HG03469 (cell line): ENCODE data around the gene GNAO1.

ENCODE experiments used
- ATAC-seq: cut with Tn5 transposase; IDR thresholded peaks from one replicate; pipeline ENCODE4 v1.9.1; 2021; ENCODE audit warnings: mild to moderate bottlenecking, moderate library complexity, moderate number of reproducible peaks; ENCODE audit not compliant: unreplicated experiment

The GNAO1 gene

DNA sequence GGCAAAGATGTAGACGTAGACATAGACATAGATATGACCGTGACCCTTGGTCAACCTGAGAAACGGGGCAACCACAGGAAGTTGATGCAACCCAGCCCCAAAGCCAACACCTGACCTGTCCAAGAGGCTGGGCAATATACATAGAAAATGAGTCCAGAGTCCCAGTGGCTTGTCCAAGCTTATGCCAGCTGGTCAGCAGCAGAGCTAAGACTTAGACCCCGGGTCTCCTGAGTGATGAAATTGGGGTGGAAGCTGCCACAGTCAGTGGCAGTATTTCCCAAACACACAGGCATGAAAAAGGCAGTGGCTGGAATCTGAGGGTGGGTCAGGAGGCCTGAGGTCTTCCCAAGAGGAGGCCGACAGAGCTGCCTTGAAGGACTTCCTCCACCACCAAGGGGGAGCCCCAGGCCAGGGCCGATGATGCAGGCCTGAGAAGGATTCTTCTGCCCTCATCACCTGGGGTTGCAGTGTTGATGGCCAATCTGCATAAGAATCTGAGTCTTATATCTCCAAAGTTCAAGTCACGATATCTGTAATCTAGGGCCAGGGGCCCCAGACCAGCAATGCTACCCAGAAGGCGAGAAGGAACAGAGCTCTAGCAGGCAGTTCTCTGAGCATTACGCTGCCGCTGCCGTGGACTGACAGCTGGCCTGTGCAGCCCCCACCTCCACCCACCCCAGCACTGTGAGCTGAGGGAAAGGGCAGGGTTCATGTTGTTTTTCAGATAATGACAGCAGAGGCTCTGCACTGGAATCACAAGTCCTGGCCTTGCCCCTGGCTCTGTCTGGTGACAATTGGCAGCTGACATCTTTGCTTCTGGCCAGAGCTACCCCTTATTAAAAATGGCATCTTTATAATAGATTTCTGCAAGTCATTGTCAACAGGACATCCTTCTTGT lies 72.7 kb downstream of the GNAO1 start:
- no peak for ATAC-seq

DNA sequence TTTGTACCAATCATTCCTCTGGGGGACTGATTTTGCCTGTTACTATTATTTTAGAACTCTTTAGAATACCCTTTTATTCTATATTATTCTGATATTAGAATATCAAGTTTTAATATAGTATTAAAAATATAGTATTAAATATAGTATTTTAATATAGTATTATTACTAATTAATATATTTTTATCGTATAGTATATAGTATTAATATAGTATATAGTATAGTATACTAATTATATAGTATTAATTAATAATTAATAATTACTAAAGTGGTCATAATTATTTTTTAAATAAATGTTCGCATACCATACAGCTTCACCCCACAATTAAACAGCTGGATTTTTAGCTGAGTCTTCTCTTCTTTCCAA lies 73.3 kb downstream of the GNAO1 start:
- ATAC-seq = no peak

DNA sequence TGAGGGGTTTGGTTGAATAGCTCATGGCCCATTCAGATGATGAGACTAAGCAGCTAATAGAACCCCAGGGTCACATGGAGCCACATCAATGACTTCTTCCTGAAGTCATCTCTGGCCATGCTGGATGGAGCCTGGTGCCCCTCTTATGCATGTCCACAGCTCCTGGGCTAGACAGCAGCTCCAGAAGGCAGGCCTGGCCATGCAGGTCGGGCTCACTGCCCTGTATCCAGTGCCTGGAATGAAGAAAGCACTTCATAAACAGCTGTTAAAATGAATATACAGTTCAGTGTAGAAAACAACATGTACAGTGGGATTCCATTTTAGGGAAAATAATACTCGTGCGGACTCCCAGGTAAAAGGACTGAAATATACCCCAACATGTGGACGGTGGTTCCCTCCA lies 73.9 kb downstream of the GNAO1 start:
- no peak for ATAC-seq

DNA sequence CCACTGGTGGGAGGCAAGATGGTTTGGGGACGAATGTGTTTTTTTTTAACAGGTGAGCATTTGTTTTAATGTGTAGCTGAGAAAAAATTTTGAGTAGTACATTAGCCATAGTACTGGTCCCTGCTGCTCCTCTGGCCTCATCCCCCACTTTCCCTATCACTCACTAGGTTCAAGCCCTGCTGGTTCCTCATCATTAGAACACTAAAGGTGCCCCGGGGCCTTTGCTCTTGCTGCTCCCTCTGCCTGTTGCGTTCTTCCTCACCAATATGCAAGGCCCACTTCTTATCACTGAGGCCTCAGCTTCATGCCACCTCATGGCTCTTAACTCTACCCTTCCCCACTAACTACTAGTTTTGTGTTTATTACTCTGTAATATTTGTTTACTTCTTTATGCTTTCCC lies 74.5 kb downstream of the GNAO1 start:
- no peak for ATAC-seq

DNA sequence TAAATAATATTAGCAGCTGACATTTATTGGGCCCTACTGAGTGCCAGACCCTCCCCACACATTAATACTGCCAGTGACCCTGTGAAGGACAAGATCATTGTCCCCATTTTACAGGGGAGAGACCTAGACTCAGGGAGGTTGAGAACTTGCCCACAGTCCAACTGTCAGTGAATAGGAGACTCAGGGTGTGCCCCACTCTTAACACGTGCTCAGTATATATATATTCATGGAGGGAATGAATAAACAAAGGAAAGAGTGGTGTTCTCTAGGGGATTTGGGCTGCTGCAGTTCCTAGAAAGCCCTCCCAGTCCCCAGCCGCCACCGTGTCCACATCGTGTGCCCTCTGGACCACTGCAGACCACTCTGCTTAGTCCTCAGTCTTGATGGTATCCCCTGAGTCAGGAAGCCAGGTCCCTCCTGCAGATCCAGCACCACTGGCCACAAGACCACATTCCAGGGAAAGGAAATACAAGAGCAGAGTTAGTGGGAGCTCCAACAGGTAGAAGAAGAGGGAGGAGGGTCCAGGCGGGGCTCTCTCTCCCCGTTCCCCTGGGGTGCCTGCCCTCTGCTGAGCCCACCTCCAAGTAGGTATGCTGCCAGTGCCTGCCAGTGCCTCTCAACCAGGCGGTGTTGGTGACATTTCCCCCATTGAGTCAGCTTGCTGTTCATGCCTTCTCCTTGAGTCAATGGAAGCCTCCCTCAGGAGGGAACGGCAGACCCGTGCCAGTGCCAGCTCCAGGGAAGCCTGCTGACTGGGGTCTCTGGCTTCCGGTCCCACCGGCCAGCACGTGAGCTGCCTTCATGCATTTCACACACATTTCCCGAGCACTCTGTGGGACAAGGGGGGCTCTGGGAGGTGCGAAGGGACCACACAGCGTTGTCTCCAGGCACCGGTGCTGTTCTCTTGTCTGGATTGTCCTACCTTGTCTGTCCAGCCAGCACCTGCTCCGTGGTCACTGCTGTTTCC lies 75.6 kb downstream of the GNAO1 start:
- no peak for ATAC-seq

DNA sequence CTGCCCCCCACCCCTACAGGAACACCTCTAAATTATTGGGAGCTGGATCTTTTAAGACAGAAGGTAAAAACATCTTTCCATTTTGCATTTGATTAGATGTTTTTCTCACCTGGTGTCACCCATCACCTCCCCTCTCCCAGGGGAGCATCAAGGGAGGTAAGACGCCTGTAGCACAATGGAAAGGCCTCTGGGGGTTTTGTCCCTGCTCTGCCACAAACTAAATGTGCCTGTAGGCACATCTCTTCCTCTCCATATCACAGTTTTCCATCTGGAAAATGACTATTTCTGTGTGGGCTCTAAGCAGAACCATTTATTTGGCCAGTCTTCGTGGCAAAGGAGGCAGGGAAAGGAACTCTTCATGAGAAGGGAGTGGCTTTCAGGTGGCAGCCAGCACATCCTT lies 76.6 kb downstream of the GNAO1 start:
- ATAC-seq = no peak

DNA sequence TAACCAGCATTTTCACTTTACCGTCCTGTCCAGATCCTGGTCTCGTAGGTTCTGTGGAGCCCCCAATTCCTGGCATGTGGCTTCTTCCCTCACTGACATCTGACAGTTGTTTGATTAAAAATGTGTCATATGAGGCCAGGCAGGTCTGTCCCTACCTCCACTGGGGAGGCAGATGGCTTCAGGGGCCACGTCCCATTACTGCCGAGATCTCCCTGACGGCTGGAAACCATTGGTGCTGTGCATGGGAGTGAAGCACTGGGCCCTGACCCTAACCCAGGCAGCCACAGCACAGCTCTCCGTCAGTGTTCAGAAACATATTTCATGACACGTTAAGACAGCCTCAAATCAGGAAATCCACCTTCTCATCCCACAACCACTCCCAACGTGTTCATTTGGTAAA lies 77.5 kb downstream of the GNAO1 start:
- no peak for ATAC-seq

DNA sequence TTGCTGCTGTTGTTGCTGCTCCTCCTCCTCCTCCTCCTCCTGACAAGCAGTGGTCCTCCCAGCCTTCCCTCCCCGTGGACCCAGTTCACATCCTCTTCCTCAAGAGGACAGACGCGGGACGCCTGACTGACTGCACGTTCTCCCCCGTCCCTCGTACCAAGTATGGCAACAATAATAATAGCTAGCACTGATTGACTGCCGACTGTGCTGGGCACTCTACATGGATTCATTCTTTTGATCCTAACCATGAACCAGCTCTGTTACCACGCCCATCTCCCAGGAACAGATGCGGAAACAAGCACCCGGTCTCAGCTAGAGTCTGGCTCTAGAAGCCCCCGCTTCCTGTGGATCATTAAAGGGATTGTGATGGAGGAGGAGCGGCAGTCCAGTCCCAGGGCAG lies 78.0 kb downstream of the GNAO1 start:
- ATAC-seq = no peak

DNA sequence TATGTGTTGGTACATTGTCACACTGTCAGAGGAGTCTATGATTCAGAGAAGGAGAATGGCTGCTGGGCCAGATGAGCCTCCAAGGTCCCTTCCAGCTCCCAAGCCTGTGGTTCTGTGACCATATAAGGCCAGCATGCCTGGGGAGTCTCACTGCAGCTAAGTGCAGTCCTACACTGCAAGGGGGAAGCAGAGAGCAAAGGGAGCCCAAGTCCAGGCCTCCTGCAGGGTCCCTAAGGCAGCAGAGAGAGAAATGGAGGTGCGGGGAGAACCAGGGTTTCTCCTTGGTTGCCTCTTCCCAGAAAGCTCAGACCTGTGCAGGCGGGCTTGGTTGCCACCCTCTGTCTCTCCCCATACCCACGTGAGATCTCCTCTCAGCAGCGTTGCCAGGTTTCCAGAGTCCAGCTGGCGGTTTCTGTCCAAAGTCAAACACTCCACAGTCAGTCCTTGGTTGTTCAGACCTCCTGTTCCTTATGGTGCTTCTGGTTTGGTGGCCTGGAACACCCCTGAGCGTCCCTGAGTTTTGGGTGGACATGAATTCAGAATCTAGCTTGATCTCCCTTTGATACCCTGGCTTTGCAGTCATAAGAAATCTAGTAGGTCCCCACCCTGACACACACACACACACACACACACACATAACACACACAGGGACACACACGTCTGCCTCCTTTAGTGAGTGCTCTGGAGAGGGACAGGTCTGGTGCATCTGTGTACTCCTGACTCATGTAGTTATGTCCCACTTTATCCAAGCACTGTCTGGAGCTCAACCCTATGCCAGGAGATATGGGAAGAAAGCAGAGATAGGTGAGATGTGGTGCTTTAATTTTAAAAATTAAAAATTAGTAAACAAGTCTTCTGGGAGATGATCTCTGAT lies 78.8 kb downstream of the GNAO1 start:
- ATAC-seq = no peak

DNA sequence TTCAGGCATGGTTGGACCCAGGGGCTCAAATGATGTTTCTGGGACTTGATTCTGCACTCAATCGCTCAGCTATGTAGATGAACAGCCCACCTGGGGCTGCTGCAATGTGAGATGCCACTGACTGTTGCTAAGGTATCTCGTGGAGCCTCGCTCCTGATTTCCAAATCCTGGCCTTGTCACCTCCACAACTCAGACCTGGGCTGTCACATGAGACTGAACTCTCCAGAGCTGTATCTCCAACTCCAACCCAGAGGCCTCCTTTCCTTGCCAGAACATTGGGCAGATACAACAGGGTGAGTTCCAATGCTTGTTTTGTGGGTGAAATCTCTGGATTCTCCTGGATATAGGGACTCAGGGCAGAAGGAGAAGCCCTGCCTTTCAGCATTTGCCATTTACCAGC lies 79.5 kb downstream of the GNAO1 start:
- ATAC-seq = no peak

DNA sequence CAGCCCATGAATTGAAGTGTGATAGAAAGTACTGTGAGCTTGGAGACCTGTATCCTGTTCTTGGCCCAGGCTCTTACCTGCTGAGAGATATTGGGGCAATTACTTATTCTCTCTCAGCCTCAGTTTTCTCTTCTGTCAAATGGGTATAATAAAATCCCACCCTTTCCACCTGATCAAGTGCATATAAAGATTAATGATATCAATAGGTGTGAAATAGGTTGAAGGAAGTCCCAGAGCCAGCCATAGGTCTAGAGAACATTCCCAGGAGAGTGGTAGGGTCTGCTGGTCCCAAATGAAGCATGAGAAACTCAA lies 81.2 kb downstream of the GNAO1 start:
- ATAC-seq = no peak

DNA sequence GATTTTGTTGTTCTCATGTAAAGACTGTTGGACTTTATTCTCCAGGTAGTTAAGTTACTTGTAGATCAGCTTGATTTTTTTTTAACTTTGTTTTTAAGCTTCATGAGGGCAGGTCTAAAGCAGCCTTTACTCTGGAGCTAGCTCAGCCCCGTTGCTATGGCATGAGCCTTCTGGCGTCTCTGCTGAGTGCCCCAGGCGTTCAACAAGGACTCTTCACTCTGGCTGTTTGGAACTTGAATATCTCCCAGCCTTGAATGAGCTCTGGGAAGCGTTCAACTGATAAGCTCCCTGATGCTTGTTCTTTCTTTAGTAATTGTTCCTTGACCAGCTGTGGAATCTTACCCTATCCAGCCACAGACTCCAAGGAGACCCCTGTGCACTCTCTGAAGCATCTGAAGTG lies 82.3 kb downstream of the GNAO1 start:
- ATAC-seq = no peak

DNA sequence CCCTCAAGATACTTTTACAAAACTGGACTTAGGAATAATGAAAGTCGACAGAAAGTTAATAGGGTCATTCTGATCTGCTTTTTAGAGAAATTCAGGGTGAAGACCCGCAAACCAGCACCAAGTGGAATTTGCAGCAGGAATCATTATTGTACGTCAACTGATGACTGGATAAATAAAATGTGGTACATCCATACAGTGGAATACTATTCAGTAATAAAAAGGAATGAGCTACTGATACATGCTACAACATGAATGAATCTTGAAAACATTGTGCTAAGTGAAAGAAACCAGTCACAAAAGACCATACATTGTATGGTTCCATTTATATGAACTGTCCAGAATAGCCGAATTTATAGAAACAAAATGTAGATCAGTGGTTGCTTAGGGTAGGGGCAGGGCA lies 83.1 kb downstream of the GNAO1 start:
- no peak for ATAC-seq

DNA sequence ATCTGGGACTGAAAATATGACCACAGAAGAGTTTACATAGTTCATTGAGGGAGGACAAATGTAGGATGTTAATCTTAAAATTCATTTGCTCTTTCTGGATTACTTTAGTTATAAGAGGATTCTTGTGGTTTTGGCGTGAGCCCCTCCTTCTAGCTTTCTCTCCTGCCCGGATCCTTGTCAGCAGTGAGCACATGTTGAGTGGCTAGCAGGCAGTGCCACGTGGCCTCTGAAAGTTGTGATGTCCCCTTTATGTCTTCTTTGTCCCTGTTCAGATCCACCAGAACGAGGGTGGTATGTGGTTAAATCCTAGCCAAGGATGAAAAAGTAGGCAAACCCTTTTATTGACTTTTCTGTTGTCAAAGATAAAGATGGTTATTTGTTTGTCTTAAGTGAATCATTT lies 83.8 kb downstream of the GNAO1 start:
- ATAC-seq = no peak

DNA sequence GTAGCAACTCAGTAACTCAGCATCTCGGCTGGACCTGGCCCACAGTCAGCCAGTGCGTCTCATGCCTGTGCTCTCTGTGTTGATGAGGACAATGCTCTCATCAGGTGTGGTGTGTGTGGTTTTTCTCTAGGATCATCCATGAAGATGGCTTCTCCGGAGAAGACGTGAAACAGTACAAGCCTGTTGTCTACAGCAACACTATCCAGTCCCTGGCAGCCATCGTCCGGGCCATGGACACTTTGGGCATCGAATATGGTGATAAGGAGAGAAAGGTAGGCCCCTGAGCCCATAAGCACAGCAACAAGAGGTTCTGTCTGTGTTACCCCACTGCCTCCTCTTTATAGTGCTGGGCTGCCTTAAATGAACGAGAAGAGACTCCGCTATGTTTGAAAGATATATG lies 84.5 kb downstream of the GNAO1 start:
- ATAC-seq = no peak

DNA sequence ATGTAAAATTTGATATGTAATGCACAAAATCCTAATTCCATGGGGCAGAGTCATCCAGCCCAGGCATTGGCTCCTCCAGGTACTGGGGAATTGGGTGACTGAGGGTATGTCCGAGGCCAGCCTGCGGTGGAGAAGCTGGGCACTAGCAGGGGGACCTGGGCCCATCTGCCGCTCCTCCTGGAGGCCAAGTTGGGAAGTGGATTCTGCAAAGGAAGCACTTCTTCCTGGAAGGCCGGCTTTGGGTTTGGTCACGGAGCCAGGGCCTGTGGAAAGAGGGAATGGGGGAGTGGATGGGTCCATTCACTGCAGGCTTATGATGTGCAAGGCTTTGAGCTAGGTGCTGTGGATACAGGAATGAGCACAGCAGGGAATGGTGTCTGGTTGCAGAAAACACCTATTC lies 85.8 kb downstream of the GNAO1 start:
- no peak for ATAC-seq

DNA sequence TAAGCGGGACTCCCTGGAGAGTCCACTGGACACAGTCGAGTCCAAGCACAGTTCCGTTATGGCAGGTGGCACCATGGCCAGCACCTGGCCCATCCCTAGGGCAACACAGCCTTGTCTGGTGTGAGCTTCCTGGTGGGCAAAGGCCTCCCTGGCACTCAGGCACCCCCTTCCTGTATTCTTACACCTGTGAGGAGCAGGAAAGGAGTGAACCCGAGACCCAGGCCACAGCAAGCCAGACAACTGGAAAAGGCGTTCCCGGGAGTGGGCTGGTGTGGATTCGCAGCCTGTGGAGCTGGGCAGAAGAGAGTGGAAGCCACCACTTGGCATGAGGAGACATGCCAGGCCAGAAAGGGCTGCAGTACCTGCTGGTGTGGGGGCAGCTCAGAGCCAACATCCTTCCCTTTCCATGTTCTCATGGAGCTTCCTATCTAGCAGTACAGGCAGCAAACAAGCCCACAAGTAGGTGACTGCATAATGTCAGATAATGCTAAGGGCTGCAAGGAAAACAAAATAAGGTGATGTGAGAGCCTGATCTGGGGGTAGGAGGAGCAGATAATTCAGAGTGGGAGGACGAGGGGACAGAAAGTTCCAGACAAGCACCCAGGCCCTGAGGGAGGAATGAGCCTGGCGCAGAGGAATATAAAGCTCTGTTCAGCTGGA lies 87.0 kb downstream of the GNAO1 start:
- no peak for ATAC-seq

DNA sequence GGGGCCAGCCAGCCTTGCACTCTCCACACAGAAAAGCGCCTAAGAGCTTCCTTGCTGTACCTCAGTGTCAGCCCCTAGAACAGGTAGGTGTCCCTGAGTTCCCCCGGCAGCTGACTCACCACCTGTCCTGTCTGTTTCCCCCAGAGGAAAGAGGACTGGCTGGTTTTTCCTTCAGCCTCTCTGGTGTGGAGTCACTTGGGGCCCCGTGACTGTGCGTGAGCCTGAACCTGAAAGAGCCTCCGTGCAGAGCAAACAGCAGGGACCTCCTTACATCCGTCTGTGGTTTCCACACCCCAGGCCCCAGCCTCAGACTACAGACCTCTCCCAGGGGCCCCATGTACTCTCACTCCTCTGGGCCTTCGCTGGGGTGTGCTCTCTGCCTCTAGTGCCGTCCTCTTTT lies 87.8 kb downstream of the GNAO1 start:
- ATAC-seq = no peak

DNA sequence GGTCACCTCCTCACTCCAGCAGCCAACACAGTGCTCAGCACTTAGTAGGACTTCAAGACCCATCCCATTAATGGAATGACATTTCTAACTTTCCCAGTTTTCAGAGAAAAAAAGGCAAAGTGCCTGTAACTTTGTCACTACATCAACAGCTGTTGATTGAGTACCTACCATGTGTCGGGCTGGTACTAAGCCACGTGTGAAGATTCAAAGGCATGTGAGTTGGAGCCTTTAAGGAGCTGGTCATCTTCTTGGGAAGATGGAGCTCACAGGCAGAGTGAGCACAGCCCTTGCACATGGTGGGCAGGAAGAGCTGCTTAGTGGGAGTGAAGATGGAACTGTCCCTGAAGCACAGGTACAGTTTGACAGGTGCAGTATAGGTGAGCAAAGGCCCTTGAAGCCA lies 88.6 kb downstream of the GNAO1 start:
- ATAC-seq = no peak

DNA sequence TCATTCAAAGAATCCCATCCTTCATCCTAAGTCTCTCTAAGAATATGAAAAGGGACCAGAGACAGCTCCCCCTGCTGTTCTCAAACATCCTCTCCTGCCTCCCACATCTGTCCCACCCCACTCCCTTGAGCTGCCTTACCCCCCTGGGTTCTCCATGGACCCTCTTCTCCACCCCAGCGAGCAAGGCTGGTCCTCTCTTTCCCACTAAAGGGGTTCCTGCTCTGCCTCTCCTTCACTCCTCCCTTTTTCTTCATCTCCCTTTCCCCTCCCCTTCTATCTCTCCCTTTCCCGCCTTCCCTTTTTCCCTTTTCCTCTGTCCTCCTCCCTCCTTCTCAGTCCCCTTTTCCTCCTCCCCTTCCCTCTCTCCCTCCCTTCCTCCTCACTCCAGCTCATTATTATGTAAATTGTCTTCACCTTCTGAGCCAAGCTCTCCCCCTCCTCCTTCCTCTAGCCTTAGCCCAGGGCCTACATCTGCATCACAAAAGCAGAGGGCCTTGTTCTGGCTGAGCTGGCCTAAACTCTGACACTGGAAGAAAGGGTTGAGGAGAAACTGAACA lies 90.0 kb downstream of the GNAO1 start:
- ATAC-seq = no peak
